Adrenal gland (tissue), 12 donors: Measurements from ENCODE around the gene ZP1. TPM values are rescaled to one million over a fixed set of nuclear protein-coding genes. Genes with fewer than 3 reads are reported as not detected.

Experiments
- DNase-seq, 7 donors: peaks; one replicate each; pipeline ENCODE4 v3.0.0-alpha.2; 2019 to 2020
- H3K27ac ChIP-seq, 5 donors: fragments of 200-600 bp; sonication (generic) in 4 of 5; 1 replicate in 3 of 5; 2 replicates in 2 of 5; pipeline versions ENCODE4 v1.5.1 to v1.8.0; 2016 to 2020; ENCODE audit warnings: mild to moderate bottlenecking in 1 of 5
- H3K27me3 ChIP-seq: fragments of 200-600 bp; 2 replicates; pipeline ENCODE4 v1.8.0; 2021
- H3K36me3 ChIP-seq, 2 donors: fragments of 200-600 bp; replicated peaks in 1 of 2; 1 replicate in 1 of 2; 2 replicates in 1 of 2; pipeline versions ENCODE4 v1.5.1 to v1.8.0; 2018 to 2022
- H3K4me1 ChIP-seq, 2 donors: fragments of 200-600 bp; replicated peaks in 1 of 2; 1 replicate in 1 of 2; 2 replicates in 1 of 2; pipeline versions ENCODE4 v1.5.1 to v1.8.0; 2018 to 2021
- H3K4me3 ChIP-seq, 4 donors: fragments of 200-600 bp; sonication (generic) in 3 of 4; one replicate each; pipeline ENCODE4 v1.5.1; 2016 to 2018
- H3K9me3 ChIP-seq, 3 donors: fragments of 200-600 bp; sonication (generic) in 1 of 3; replicated peaks in 1 of 3; 1 replicate in 2 of 3; 2 replicates in 1 of 3; pipeline versions ENCODE4 v1.5.1 to v1.8.0; 2016 to 2021
- POLR2A ChIP-seq, 2 donors: fragments of 450-650 bp; IDR thresholded peaks; one replicate each; pipeline ENCODE4 v1.6.1; 2017; ENCODE audit warnings: antibody characterized with exemption in 2 of 2, mild to moderate bottlenecking in 2 of 2, moderate library complexity in 1 of 2
- WGBS, 4 donors: extraction: QIAGEN DNeasy Blood & Tissue Kit in 2 of 4; methylation state at CpG; one replicate each; pipeline versions ENCODE4 v1.1.5 to v1.1.7; 2013 to 2017; 5-methylcytosine and 5-hydroxymethylcytosine counted together
- intact Hi-C, 2 donors: fragments of 100-400 bp; cut with DNase I; formaldehyde crosslinking; loops; one replicate each; pipeline versions ENCODE4 v1.14.1 to v1.15.0; 2022 to 2023
- polyA plus RNA-seq, 3 donors: library from polyadenylated mRNA; stranded (reverse); fragments of 200-250 nt in 2 of 3; fragments of 350-450 nt in 1 of 3; fragmentation: Illumina TruSeq in 1 of 3; extraction: RNeasy Lipid Tissue Mini Kit (QIAGEN cat#74804) in 1 of 3; gene quantifications; one replicate each; pipeline ENCODE4 v1.2.3, GENCODE V29; 2013 to 2014
- total RNA-seq, 9 donors: library from RNA; depleted of rRNA in 4 of 9; stranded (reverse); fragments of >200 nt in 4 of 9; fragments of 120-200 nt in 1 of 9; fragmentation: NEBNext Ultra II Directional in 1 of 9; extraction: Animal tissue kit (Norgen Biotek cat#: 25700) in 1 of 9; gene quantifications; one replicate each; pipeline versions ENCODE4 v1.1.0 to v1.2.4, GENCODE V29; 2013 to 2023
- TF ChIP-seq, protein P1 (sequence below), 6 experiments: fragments of 450-650 bp in 4 of 6; fragments of 200-600 bp in 2 of 6; sonication (generic) in 1 of 6; IDR thresholded peaks; 1 replicate in 5 of 6; 2 replicates in 1 of 6; pipeline versions ENCODE4 v1.5.1 to v1.8.0; 2016 to 2021; ENCODE audit warnings: antibody characterized with exemption in 6 of 6, mild to moderate bottlenecking in 2 of 6, moderate library complexity in 1 of 6
- donor health status: healthy with polysubstance abuse.
- donor health status: Bipolar disorder and iron deficiency.
- donor health status: DM: yes; HTN: yes; CAD: no.
- donor health status: DM: no; HTN: no; CAD: no.
- donor health status: DM: no; HTN: no; CAD: no.
- donor health status: DM: yes; HTN: yes; CAD: no.

The ZP1 gene
- total and polyA plus RNA-seq, 12 donors: 0.24 to 6.3 (median 0.71) TPM; not detected in 2

- WGBS, 4 donors: 85 to 90% (median 86%) methylated on average over 5 of the region's 5 CpGs
- peaks cover 0 to 88% of the 10 kb centered on the region in 2 donors for H3K36me3 ChIP-seq
- TF ChIP-seq, protein P1, sequence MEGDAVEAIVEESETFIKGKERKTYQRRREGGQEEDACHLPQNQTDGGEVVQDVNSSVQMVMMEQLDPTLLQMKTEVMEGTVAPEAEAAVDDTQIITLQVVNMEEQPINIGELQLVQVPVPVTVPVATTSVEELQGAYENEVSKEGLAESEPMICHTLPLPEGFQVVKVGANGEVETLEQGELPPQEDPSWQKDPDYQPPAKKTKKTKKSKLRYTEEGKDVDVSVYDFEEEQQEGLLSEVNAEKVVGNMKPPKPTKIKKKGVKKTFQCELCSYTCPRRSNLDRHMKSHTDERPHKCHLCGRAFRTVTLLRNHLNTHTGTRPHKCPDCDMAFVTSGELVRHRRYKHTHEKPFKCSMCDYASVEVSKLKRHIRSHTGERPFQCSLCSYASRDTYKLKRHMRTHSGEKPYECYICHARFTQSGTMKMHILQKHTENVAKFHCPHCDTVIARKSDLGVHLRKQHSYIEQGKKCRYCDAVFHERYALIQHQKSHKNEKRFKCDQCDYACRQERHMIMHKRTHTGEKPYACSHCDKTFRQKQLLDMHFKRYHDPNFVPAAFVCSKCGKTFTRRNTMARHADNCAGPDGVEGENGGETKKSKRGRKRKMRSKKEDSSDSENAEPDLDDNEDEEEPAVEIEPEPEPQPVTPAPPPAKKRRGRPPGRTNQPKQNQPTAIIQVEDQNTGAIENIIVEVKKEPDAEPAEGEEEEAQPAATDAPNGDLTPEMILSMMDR (IDR thresholded peaks at IDR 0.05): no peak
- TF ChIP-seq POLR2A (IDR thresholded peaks at IDR 0.05): no peak
Measured at GRCh38 chr11:60895687-60896086, 28.3 kb downstream of the ZP1 start.

DNA sequence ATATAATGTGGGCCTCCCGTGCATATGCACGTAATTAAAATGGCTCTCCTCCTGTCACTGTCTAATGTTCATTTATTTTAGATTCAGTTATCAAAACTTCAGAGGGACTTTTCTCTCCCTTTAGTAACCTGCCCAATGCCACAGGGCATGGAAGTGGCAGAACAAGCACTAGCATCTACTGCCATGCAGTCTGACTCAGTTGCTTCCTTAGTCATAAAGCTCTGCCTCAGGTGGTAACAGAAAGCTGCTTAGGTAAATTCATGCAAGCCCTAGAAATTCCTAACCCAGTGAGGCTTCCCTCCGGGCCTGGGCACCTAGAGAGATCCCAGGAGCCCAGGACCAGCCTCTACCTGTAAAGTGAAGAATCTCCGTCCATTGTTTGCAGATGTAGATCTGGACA, 30.2 kb downstream of the ZP1 start:
- 86 to 93% (median 91%) methylated on average over 4 of the region's 4 CpGs for WGBS, 4 donors
- H3K9me3 ChIP-seq: no peaks in the 10 kb centered on the region
- peak in 1 of 7 donors; percentile 25 for DNase-seq
- H3K27me3 ChIP-seq: no peaks in the 10 kb centered on the region
- H3K4me3 ChIP-seq: no peak overlapping the region
- H3K27ac ChIP-seq: no peak overlapping the region
- H3K36me3 ChIP-seq: peaks cover 0 to 97% of the 10 kb centered on the region in 2 donors
- TF ChIP-seq, protein P1 (IDR thresholded peaks at IDR 0.05): no peak
- TF ChIP-seq POLR2A (IDR thresholded peaks at IDR 0.05): no peak
- intact Hi-C loops: loop anchor here in 1 of 2 donors (5.0 kb wide), 1 partner anchor 65 kb away; no protein-coding TSS in a partner anchor
- H3K4me1 ChIP-seq: no peaks in the 10 kb centered on the region

More at GRCh38 chr11:60895687-60896086, 28.3 kb downstream of the ZP1 start:
- intact Hi-C loops: loop anchor here in 1 of 2 donors (5.0 kb wide), 1 partner anchor 63 kb away; no protein-coding TSS in a partner anchor
- H3K4me3 ChIP-seq: no peak overlapping the region
- no peaks in the 10 kb centered on the region for H3K27me3 ChIP-seq
- no peak overlapping the region for H3K27ac ChIP-seq
- DNase-seq: peak in 1 of 7 donors; percentile 35
- H3K4me1 ChIP-seq: peaks cover 0 to 4% of the 10 kb centered on the region in 2 donors
- no peaks in the 10 kb centered on the region for H3K9me3 ChIP-seq

DNA sequence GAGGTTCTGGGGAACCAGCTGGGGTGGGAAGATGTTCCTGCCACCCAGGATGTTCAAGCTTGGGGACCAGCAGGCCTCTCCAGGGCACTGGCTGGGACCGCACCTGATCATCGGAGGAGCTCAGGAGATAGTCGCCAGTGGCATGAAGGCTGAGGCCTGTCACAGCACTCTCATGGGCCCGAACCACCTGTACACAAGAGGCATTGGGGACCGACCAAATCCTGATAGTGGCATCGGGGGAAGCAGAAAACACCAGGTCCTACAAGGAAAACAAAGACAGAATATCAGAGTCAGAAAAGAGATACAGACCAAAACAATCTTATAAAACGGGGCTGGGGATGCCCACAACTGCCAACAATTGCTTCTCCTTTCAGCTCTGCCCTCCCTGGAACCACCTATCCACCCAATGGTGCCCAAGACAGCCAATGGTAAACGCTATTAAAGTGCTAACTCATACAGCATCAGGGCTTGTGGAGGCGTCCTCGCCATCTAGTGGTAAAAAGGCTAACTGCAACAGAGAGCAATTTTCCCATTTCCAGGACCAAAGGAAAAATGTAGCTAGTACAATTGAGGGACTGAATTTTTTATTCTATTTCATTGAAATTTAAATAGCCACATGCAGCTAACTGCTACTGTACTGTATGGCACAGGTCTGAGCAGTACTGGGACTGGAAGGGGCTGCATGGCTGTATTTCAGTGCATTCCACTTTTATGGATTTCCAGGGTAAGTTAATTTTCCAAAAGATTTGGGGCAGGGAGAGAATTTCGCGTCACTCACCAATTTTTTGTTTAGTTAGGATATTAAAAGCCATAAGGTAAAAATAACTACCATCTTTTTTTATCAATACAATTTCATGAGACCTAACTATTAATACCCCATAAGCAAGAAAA, 31.9 kb downstream of the ZP1 start:
- 58 to 60% (median 59%) methylated on average over 12 of the region's 12 CpGs for WGBS, 4 donors
- DNase-seq: peak in 5 of 7 donors; percentile 28 to 76 (median 54)
- TF ChIP-seq, protein P1 (IDR thresholded peaks at IDR 0.05): peak; percentile 86 to 96 (median 91)
- TF ChIP-seq POLR2A (IDR thresholded peaks at IDR 0.05): no peak
- intact Hi-C loops: loop anchor here in 1 of 2 donors (5.0 kb wide), 1 partner anchor 67 kb away; no protein-coding TSS in a partner anchor
- H3K4me1 ChIP-seq: peaks cover 3 to 7% of the 10 kb centered on the region in 2 donors
- peaks cover 0 to 92% of the 10 kb centered on the region in 2 donors for H3K36me3 ChIP-seq
- H3K27me3 ChIP-seq: no peaks in the 10 kb centered on the region
- H3K4me3 ChIP-seq: no peak overlapping the region
- peak overlapping the region in 2 of 5 donors; percentile 3 to 40 for H3K27ac ChIP-seq
- no peaks in the 10 kb centered on the region for H3K9me3 ChIP-seq

DNA sequence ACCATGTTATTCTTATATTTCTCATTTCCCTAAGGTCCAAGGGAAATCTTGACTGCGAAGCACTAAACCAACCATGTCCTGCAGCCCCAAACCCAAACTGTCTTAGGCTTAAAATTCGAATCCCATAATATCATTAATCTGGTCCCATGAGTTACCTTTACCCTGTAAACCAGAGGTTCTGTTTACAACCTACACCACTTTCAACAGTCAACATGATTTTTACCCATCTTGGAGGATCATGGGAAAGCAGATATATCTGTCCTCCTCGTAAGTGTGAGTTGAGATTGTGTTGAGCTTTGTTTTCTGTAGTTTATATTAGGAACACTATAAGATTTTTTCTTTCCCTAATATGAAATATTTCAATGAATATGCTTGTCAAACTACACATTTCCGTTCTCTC, 32.6 kb downstream of the ZP1 start:
- intact Hi-C loops: loop anchor here in 1 of 2 donors (5.0 kb wide), 1 partner anchor 68 kb away; no protein-coding TSS in a partner anchor
- no peaks in the 10 kb centered on the region for H3K9me3 ChIP-seq
- TF ChIP-seq, protein P1 (IDR thresholded peaks at IDR 0.05): no peak
- TF ChIP-seq POLR2A (IDR thresholded peaks at IDR 0.05): no peak
- H3K27me3 ChIP-seq: no peaks in the 10 kb centered on the region
- 70 to 81% (median 79%) methylated on average over 4 of the region's 4 CpGs for WGBS, 4 donors
- H3K4me3 ChIP-seq: no peak overlapping the region
- H3K36me3 ChIP-seq: peaks cover 0 to 86% of the 10 kb centered on the region in 2 donors
- H3K4me1 ChIP-seq: peaks cover 9 to 14% of the 10 kb centered on the region in 2 donors
- DNase-seq: no peak
- H3K27ac ChIP-seq: no peak overlapping the region
